Keratinocyte (primary cell): ENCODE results near the gene LHFPL3. TPM values are rescaled to one million over a fixed set of nuclear protein-coding genes. Genes with fewer than 3 reads are reported as not detected.

ENCODE experiments used
- DNase-seq: peaks from one replicate; pipeline ENCODE4 v3.0.0-alpha.2; 2011; ENCODE audit warnings: low read depth, missing footprints, low spot score
- FAIRE-seq: peaks from 2 replicates; lab custom pipeline; 2011; peaks lifted over from hg19 to GRCh38; lab: Jason Lieb, UNC
- H2AFZ ChIP-seq: 2 replicates; pipeline ENCODE4 v1.6.0; 2012; ENCODE audit warnings: low read length, control low read depth, inconsistent platforms; ENCODE audit not compliant: control insufficient read depth
- H3K27ac ChIP-seq: 2 replicates; pipeline ENCODE4 v1.5.1; 2011; ENCODE audit warnings: low read length; ENCODE audit not compliant: control insufficient read depth, insufficient read depth
- H3K27me3 ChIP-seq: 3 replicates; pipeline ENCODE4 v1.6.0; 2011; ENCODE audit warnings: low read length; ENCODE audit not compliant: control insufficient read depth, insufficient read depth; ENCODE audit errors: extremely low read depth
- H3K36me3 ChIP-seq, 2 experiments: 2 replicates in 1 of 2; 3 replicates in 1 of 2; pipeline ENCODE4 v1.5.1; 2011; ENCODE audit warnings: low read length in 2 of 2, mild to moderate bottlenecking in 1 of 2; ENCODE audit not compliant: control insufficient read depth in 2 of 2, insufficient read depth in 2 of 2; ENCODE audit errors: extremely low read depth in 1 of 2
- H3K4me1 ChIP-seq: 3 replicates; pipeline ENCODE4 v1.5.1; 2011; ENCODE audit warnings: low read length; ENCODE audit not compliant: control insufficient read depth, insufficient read depth; ENCODE audit errors: extremely low read depth
- H3K4me2 ChIP-seq: 3 replicates; pipeline ENCODE4 v1.6.0; 2011; ENCODE audit warnings: low read depth, low read length; ENCODE audit not compliant: control insufficient read depth, insufficient read depth; ENCODE audit errors: extremely low read depth
- H3K4me3 ChIP-seq, 3 experiments: fragments of 200-600 bp in 1 of 3; sonication (generic) in 1 of 3; 2 replicates in 2 of 3; 3 replicates in 1 of 3; pipeline ENCODE4 v1.5.1; 2011 to 2016; ENCODE audit warnings: low read length in 3 of 3, mild to moderate bottlenecking in 3 of 3, control low read depth in 2 of 3, inconsistent platforms in 1 of 3, low read depth in 1 of 3, mixed read lengths in 1 of 3, mixed run types in 1 of 3, moderate library complexity in 1 of 3; ENCODE audit not compliant: control insufficient read depth in 2 of 3, insufficient read depth in 2 of 3; ENCODE audit errors: extremely low read depth in 1 of 3
- H3K79me2 ChIP-seq: 2 replicates; pipeline ENCODE4 v1.6.0; 2012; ENCODE audit warnings: low read length; ENCODE audit not compliant: control insufficient read depth, insufficient read depth
- H3K9ac ChIP-seq: 3 replicates; pipeline ENCODE4 v1.6.0; 2011; ENCODE audit warnings: low read length; ENCODE audit not compliant: control insufficient read depth, insufficient read depth; ENCODE audit errors: extremely low read depth
- H3K9me1 ChIP-seq: 3 replicates; pipeline ENCODE4 v1.6.0; 2011; ENCODE audit warnings: low read length; ENCODE audit not compliant: control insufficient read depth, insufficient read depth; ENCODE audit errors: extremely low read depth
- H3K9me3 ChIP-seq: 2 replicates; pipeline ENCODE4 v1.5.1; 2012; ENCODE audit warnings: low read depth, low read length; ENCODE audit not compliant: control insufficient read depth
- H4K20me1 ChIP-seq: 3 replicates; pipeline ENCODE4 v1.6.0; 2011; ENCODE audit warnings: low read length; ENCODE audit not compliant: control insufficient read depth, insufficient read depth; ENCODE audit errors: extremely low read depth
- EZH2 ChIP-seq: IDR thresholded peaks from one replicate; pipeline ENCODE4 v1.6.1; 2012; ENCODE audit warnings: inconsistent platforms, mild to moderate bottlenecking, low read length, moderate library complexity
- dilution Hi-C: fragments of 300-500 bp; cut with MboI; formaldehyde crosslinking; loops from one replicate; pipeline ENCODE4 v1.7.0; 2020; ENCODE audit warnings: low sequenced_read_pairs; ENCODE audit not compliant: extremely low pct_ligation_motif_present
- polyA plus RNA-seq, 5 experiments: library from polyadenylated mRNA; depleted of rRNA in 3 of 5; stranded (reverse) in 3 of 5; stranded (forward) in 1 of 5; unstranded in 1 of 5; fragments of >200 nt; gene quantifications; 1 replicate in 1 of 5; 2 replicates in 3 of 5; 3 replicates in 1 of 5; pipeline versions ENCODE4 v1.2.1 to v1.2.3, GENCODE V29; 2011 to 2012; ENCODE audit warnings: missing spikeins in 2 of 5, low read depth in 1 of 5, low replicate concordance in 1 of 5
- TF ChIP-seq, protein P1 (sequence below), 3 experiments: IDR thresholded peaks in 1 of 3; conservative IDR thresholded peaks in 1 of 3; optimal IDR thresholded peaks in 1 of 3; 2 replicates in 2 of 3; 3 replicates in 1 of 3; pipeline versions ENCODE3 to v1.5.1; 2011; ENCODE audit warnings: low read length in 3 of 3, mild to moderate bottlenecking in 3 of 3, moderate library complexity in 2 of 3, control low read depth in 1 of 3, inconsistent platforms in 1 of 3; ENCODE audit not compliant: insufficient read depth in 2 of 3; ENCODE audit errors: extremely low read depth in 1 of 3

LHFPL3 gene
- polyA plus RNA-seq, 1 donor (not counting 4 experiments of a cell fraction or from before 2014, with no cell fraction given): not detected

DNA sequence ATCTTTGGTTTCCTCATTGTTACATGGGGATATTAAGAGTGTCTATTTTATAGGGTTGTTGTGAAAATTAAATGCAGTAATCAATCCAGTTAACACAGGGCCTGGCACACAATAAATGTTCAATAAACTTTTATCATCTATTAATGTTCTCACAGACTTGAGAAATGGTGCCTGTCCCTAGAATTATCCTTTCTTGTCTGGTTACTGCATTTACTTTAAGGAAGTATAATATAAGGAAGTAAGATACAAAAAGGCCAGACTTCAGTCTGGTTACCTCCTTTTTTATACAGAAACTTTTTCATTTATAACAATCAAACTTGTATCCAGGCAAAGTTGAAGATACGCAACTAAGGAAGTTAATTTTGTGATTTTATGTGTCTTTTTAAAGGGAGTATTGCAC, 117.0 kb downstream of the LHFPL3 start:
- DNase-seq (no peak), FAIRE-seq (no peak)
- Histone ChIP-seq H2AFZ (no peak overlapping the region), H3K36me3 (no peaks in the 10 kb centered on the region), H3K4me1 (no peaks in the 10 kb centered on the region), H3K9ac (no peak overlapping the region), H3K27ac (no peak overlapping the region), H3K4me3 (no peak overlapping the region), H3K79me2 (no peaks in the 10 kb centered on the region), H3K4me2 (no peak overlapping the region), H3K9me1 (no peaks in the 10 kb centered on the region), H3K9me3 (no peaks in the 10 kb centered on the region), H3K27me3 (no peaks in the 10 kb centered on the region), H4K20me1 (no peaks in the 10 kb centered on the region)
- TF ChIP-seq EZH2: no peak
- TF ChIP-seq, protein P1, sequence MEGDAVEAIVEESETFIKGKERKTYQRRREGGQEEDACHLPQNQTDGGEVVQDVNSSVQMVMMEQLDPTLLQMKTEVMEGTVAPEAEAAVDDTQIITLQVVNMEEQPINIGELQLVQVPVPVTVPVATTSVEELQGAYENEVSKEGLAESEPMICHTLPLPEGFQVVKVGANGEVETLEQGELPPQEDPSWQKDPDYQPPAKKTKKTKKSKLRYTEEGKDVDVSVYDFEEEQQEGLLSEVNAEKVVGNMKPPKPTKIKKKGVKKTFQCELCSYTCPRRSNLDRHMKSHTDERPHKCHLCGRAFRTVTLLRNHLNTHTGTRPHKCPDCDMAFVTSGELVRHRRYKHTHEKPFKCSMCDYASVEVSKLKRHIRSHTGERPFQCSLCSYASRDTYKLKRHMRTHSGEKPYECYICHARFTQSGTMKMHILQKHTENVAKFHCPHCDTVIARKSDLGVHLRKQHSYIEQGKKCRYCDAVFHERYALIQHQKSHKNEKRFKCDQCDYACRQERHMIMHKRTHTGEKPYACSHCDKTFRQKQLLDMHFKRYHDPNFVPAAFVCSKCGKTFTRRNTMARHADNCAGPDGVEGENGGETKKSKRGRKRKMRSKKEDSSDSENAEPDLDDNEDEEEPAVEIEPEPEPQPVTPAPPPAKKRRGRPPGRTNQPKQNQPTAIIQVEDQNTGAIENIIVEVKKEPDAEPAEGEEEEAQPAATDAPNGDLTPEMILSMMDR (optimal IDR thresholded peaks at IDR 0.05 in 1 of 3, IDR thresholded peaks at IDR 0.05 in 1 of 3, conservative IDR thresholded peaks at IDR 0.05 in 1 of 3; ENCODE audit: extremely low read depth in 1 of 3, insufficient read depth in 2 of 3, low read length in 3 of 3): no peak
- dilution Hi-C loops: no loop called here

DNA sequence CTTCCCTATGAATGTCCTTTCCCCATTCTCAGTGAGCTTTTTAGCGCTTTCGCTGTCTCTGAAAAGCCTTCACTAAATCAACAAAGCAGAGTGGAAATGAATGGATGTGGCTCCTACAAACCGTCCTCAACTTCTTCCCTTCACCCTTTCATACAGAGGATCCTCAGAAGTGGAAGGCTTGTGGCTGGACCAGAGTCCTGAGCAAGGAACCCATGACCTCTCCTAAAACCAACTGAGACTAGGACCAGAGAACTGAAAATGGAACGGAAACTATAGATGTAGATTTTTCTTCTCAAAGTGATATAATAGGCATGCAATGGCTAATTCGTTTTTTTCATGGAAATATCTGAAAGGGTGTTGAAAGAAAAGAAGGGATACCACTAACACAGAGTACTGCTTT, 122.5 kb downstream of the LHFPL3 start:
- H3K4me1 ChIP-seq: no peaks in the 10 kb centered on the region
- FAIRE-seq (no peak), DNase-seq (no peak)
- H3K27ac ChIP-seq: no peak overlapping the region
- no peaks in the 10 kb centered on the region for H3K27me3 ChIP-seq
- no peaks in the 10 kb centered on the region for H4K20me1 ChIP-seq
- no peak for TF ChIP-seq EZH2
- TF ChIP-seq, protein P1 (optimal IDR thresholded peaks at IDR 0.05 in 1 of 3, IDR thresholded peaks at IDR 0.05 in 1 of 3, conservative IDR thresholded peaks at IDR 0.05 in 1 of 3; ENCODE audit: extremely low read depth in 1 of 3, insufficient read depth in 2 of 3, low read length in 3 of 3): no peak
- no peaks in the 10 kb centered on the region for H3K9me3 ChIP-seq
- dilution Hi-C loops: no loop called here
- H3K9me1 ChIP-seq: no peaks in the 10 kb centered on the region
- no peak overlapping the region for H2AFZ ChIP-seq
- H3K4me3 ChIP-seq: no peak overlapping the region
- H3K36me3 ChIP-seq: no peaks in the 10 kb centered on the region
- no peaks in the 10 kb centered on the region for H3K79me2 ChIP-seq
- no peak overlapping the region for H3K4me2 ChIP-seq
- no peak overlapping the region for H3K9ac ChIP-seq
